Loucy (cell line): ENCODE results near the gene MTHFSD.

ENCODE experiments used
- H2AFZ ChIP-seq: fragments of 200-600 bp; sonication (generic); 2 replicates; pipeline ENCODE4 v1.6.0; 2016; ENCODE audit warnings: antibody characterized with exemption, mild to moderate bottlenecking, low read length, moderate library complexity
- H3F3A ChIP-seq: fragments of 200-600 bp; 2 replicates; pipeline ENCODE4 v1.6.0; 2016; ENCODE audit warnings: antibody characterized with exemption, low read depth, mild to moderate bottlenecking
- H3K27me3 ChIP-seq: fragments of 200-600 bp; sonication (generic); 2 replicates; pipeline ENCODE4 v1.6.1; 2014; ENCODE audit warnings: low read length, mild to moderate bottlenecking; ENCODE audit not compliant: insufficient read depth, poor library complexity, severe bottlenecking
- H3K36me3 ChIP-seq: fragments of 200-600 bp; sonication (generic); 2 replicates; pipeline ENCODE4 v1.6.1; 2016; ENCODE audit warnings: low read length; ENCODE audit not compliant: insufficient read depth
- H3K4me1 ChIP-seq: fragments of 200-600 bp; sonication (generic); 2 replicates; pipeline ENCODE4 v1.5.1; 2014; ENCODE audit warnings: low read length, mild to moderate bottlenecking; ENCODE audit not compliant: insufficient read depth, poor library complexity, severe bottlenecking
- H3K4me2 ChIP-seq: fragments of 200-600 bp; sonication (generic); 2 replicates; pipeline ENCODE4 v1.6.0; 2014; ENCODE audit warnings: antibody characterized with exemption, low read length, low read depth, mild to moderate bottlenecking; ENCODE audit not compliant: poor library complexity, severe bottlenecking
- H3K4me3 ChIP-seq: fragments of 200-600 bp; sonication (generic); 2 replicates; pipeline ENCODE4 v1.5.1; 2014; ENCODE audit warnings: low read length, mild to moderate bottlenecking, mixed read lengths; ENCODE audit not compliant: poor library complexity, severe bottlenecking
- H3K79me2 ChIP-seq: fragments of 200-600 bp; sonication (generic); 2 replicates; pipeline ENCODE4 v1.6.1; 2014; ENCODE audit warnings: low read length; ENCODE audit not compliant: insufficient read depth
- H3K9ac ChIP-seq: fragments of 200-600 bp; sonication (generic); 2 replicates; pipeline ENCODE4 v1.6.0; 2014; ENCODE audit warnings: mild to moderate bottlenecking, low read depth, low read length, moderate library complexity; ENCODE audit not compliant: poor library complexity, severe bottlenecking
- H3K9me2 ChIP-seq: fragments of 200-600 bp; sonication (generic); replicated peaks from 2 replicates; pipeline ENCODE4 v1.6.1; 2016; ENCODE audit warnings: low read depth, low read length, mixed read lengths
- H3K9me3 ChIP-seq: fragments of 200-600 bp; sonication (generic); 2 replicates; pipeline ENCODE4 v1.6.1; 2014; ENCODE audit warnings: mild to moderate bottlenecking, antibody characterized with exemption, low read length, low read depth; ENCODE audit not compliant: insufficient read depth
- H4K20me1 ChIP-seq: fragments of 200-600 bp; sonication (generic); 2 replicates; pipeline ENCODE4 v1.6.0; 2014; ENCODE audit warnings: antibody characterized with exemption, low read length, mild to moderate bottlenecking; ENCODE audit not compliant: insufficient read depth, poor library complexity, severe bottlenecking
- EZH2phosphoT487 ChIP-seq: fragments of 200-600 bp; IDR thresholded peaks from 2 replicates; pipeline ENCODE4 v1.6.1; 2018; ENCODE audit warnings: antibody characterized with exemption, mild to moderate bottlenecking, moderate library complexity, borderline replicate concordance
- TF ChIP-seq, protein P1 (sequence below): fragments of 200-600 bp; sonication (generic); conservative IDR thresholded peaks from 2 replicates; pipeline ENCODE4 v1.5.1; 2014; ENCODE audit warnings: mild to moderate bottlenecking, antibody characterized with exemption, low read length

Gene MTHFSD

GRCh38 chr16:86572041-86572521 is 17.0 kb upstream of the MTHFSD start:
- Histone ChIP-seq H3K79me2 (no peaks in the 10 kb centered on the region), H3K9me3 (no peaks in the 10 kb centered on the region), H4K20me1 (no peaks in the 10 kb centered on the region), H3K4me2 (no peak overlapping the region), H3K9me2 (no peaks in the 10 kb centered on the region), H3K4me3 (no peak overlapping the region), H3K36me3 (no peaks in the 10 kb centered on the region), H2AFZ (no peak overlapping the region), H3K4me1 (no peaks in the 10 kb centered on the region), H3K27me3 (no peaks in the 10 kb centered on the region), H3F3A (no peaks in the 10 kb centered on the region), H3K9ac (no peak overlapping the region)
- TF ChIP-seq, protein P1, sequence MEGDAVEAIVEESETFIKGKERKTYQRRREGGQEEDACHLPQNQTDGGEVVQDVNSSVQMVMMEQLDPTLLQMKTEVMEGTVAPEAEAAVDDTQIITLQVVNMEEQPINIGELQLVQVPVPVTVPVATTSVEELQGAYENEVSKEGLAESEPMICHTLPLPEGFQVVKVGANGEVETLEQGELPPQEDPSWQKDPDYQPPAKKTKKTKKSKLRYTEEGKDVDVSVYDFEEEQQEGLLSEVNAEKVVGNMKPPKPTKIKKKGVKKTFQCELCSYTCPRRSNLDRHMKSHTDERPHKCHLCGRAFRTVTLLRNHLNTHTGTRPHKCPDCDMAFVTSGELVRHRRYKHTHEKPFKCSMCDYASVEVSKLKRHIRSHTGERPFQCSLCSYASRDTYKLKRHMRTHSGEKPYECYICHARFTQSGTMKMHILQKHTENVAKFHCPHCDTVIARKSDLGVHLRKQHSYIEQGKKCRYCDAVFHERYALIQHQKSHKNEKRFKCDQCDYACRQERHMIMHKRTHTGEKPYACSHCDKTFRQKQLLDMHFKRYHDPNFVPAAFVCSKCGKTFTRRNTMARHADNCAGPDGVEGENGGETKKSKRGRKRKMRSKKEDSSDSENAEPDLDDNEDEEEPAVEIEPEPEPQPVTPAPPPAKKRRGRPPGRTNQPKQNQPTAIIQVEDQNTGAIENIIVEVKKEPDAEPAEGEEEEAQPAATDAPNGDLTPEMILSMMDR = no peak
- TF ChIP-seq EZH2phosphoT487 = no peak

GRCh38 chr16:86571530-86571915 is 16.5 kb upstream of the MTHFSD start:
- H3K4me1 ChIP-seq = no peaks in the 10 kb centered on the region
- no peaks in the 10 kb centered on the region for H3K9me3 ChIP-seq
- H3K4me2 ChIP-seq = no peak overlapping the region
- no peaks in the 10 kb centered on the region for H3K79me2 ChIP-seq
- no peaks in the 10 kb centered on the region for H3K36me3 ChIP-seq
- no peaks in the 10 kb centered on the region for H3K9me2 ChIP-seq
- H3K9ac ChIP-seq = no peak overlapping the region
- H3F3A ChIP-seq = no peaks in the 10 kb centered on the region
- TF ChIP-seq, protein P1 = no peak
- TF ChIP-seq EZH2phosphoT487 = no peak
- H4K20me1 ChIP-seq = no peaks in the 10 kb centered on the region
- no peak overlapping the region for H3K4me3 ChIP-seq
- H2AFZ ChIP-seq = no peak overlapping the region
- no peaks in the 10 kb centered on the region for H3K27me3 ChIP-seq

- TF ChIP-seq, protein P1 = no peak
- TF ChIP-seq EZH2phosphoT487 = no peak
- H3K4me2 ChIP-seq = no peak overlapping the region
- H3K27me3 ChIP-seq = no peaks in the 10 kb centered on the region
- H3K9me3 ChIP-seq = no peaks in the 10 kb centered on the region
- no peak overlapping the region for H3K4me3 ChIP-seq
- no peaks in the 10 kb centered on the region for H3F3A ChIP-seq
- no peak overlapping the region for H2AFZ ChIP-seq
- H3K4me1 ChIP-seq = no peaks in the 10 kb centered on the region
- H3K36me3 ChIP-seq = no peaks in the 10 kb centered on the region
- no peaks in the 10 kb centered on the region for H3K9me2 ChIP-seq
- no peaks in the 10 kb centered on the region for H3K79me2 ChIP-seq
- H4K20me1 ChIP-seq = no peaks in the 10 kb centered on the region
- H3K9ac ChIP-seq = no peak overlapping the region
Measured at GRCh38 chr16:86570558-86571529, 15.8 kb upstream of the MTHFSD start.
